ENCODE results near the gene CASQ1. TPM values are rescaled to one million over a fixed set of nuclear protein-coding genes. Genes with fewer than 3 reads are reported as not detected.

The CASQ1 gene
- total RNA-seq, 1 donor = not detected

GRCh38 chr1:160206036-160206389 is 15.6 kb downstream of the CASQ1 start:
- no peak for TF ChIP-seq CTCF (IDR thresholded peaks at IDR 0.05; ENCODE audit: insufficient read depth, low read depth, low read length)
- peak; percentile 38 for DNase-seq (ENCODE audit: low read depth)
- H3K4me3 ChIP-seq (ENCODE audit: low read depth, low read length) = peak overlapping the region; percentile 94

- peak overlapping the region; percentile 94 for H3K4me3 ChIP-seq (ENCODE audit: low read depth, low read length)
- TF ChIP-seq CTCF (IDR thresholded peaks at IDR 0.05; ENCODE audit: insufficient read depth, low read depth, low read length) = no peak
- DNase-seq (ENCODE audit: low read depth) = peak; percentile 71
Observed at GRCh38 chr1:160206421-160207117, 16.2 kb downstream of the CASQ1 start.

- DNase-seq (ENCODE audit: low read depth) = no peak
- TF ChIP-seq CTCF (IDR thresholded peaks at IDR 0.05; ENCODE audit: insufficient read depth, low read depth, low read length) = no peak
- no peak overlapping the region for H3K4me3 ChIP-seq (ENCODE audit: low read depth, low read length)
Observed at GRCh38 chr1:160207118-160207650, 16.8 kb downstream of the CASQ1 start.

- peak; percentile 16 for DNase-seq (ENCODE audit: low read depth)
- no peak for TF ChIP-seq CTCF (IDR thresholded peaks at IDR 0.05; ENCODE audit: insufficient read depth, low read depth, low read length)
- no peak overlapping the region for H3K4me3 ChIP-seq (ENCODE audit: low read depth, low read length)
Observed at GRCh38 chr1:160207771-160208556, 17.6 kb downstream of the CASQ1 start.

- no peak overlapping the region for H3K4me3 ChIP-seq (ENCODE audit: low read depth, low read length)
- no peak for DNase-seq (ENCODE audit: low read depth)
- TF ChIP-seq CTCF (IDR thresholded peaks at IDR 0.05; ENCODE audit: insufficient read depth, low read depth, low read length) = no peak
Observed at GRCh38 chr1:160208557-160209320, 18.4 kb downstream of the CASQ1 start.

GRCh38 chr1:160209321-160210046 is 19.1 kb downstream of the CASQ1 start:
- H3K4me3 ChIP-seq (ENCODE audit: low read depth, low read length) = no peak overlapping the region
- TF ChIP-seq CTCF (IDR thresholded peaks at IDR 0.05; ENCODE audit: insufficient read depth, low read depth, low read length) = no peak
- DNase-seq (ENCODE audit: low read depth) = no peak
